HepG2 (cell line): ENCODE data around the gene P4HB. TPM values are rescaled to one million over a fixed set of nuclear protein-coding genes. Genes with fewer than 3 reads are reported as not detected.

Experiments used
- ATAC-seq: fragments of 200-7000 bp; cut with Tn5 transposase; 3 replicates; pipeline ENCODE4 v1.9.1; 2020; ENCODE audit warnings: mild to moderate bottlenecking, moderate library complexity
- BruUV-seq: library from RNA; stranded (reverse); fragments of 400-500 nt; replicated peaks from 2 replicates; lab custom pipeline; 2021; lab: Mats Ljungman, UMichigan
- CTCF ChIA-PET: fragments of 300-600 bp; formaldehyde crosslinking; extraction: SDS; loops from one replicate; lab custom pipeline; 2021; ENCODE audit warnings: low total read pairs, inconsistent platforms, low intra/inter-chr PET ratio; lab: Yijun Ruan, JAX
- POLR2A ChIA-PET: fragments of 350-600 bp; sonication (Branson Sonifier 250); formaldehyde crosslinking; loops from one replicate; lab custom pipeline; 2020; ENCODE audit warnings: antibody characterized with exemption, inconsistent platforms; lab: Yijun Ruan, JAX
- DNase-seq: peaks from one replicate; pipeline ENCODE4 v3.0.0-alpha.2; 2015; ENCODE audit warnings: low spot score
- FAIRE-seq: peaks from 3 replicates; lab custom pipeline; 2011; peaks lifted over from hg19 to GRCh38; lab: Jason Lieb, UNC
- H2AFZ ChIP-seq: one replicate; pipeline ENCODE4 v1.6.1; 2011; ENCODE audit warnings: low read length, inconsistent platforms
- H3K27ac ChIP-seq: fragments of 300-600 bp; 3 replicates; pipeline ENCODE4 v1.8.0; 2011; ENCODE audit warnings: mixed run types, mild to moderate bottlenecking, mixed read lengths, low read length, inconsistent platforms; ENCODE audit not compliant: insufficient read depth; ENCODE audit errors: extremely low read length
- H3K27me3 ChIP-seq, 2 experiments: fragments of 200-600 bp in 1 of 2; 2 replicates in 1 of 2; 3 replicates in 1 of 2; pipeline versions ENCODE4 v1.6.0 to v1.8.0; 2011; ENCODE audit warnings: low read length in 2 of 2, mild to moderate bottlenecking in 2 of 2, moderate library complexity in 2 of 2, inconsistent platforms in 1 of 2; ENCODE audit not compliant: insufficient read depth in 2 of 2, control insufficient read depth in 1 of 2
- H3K36me3 ChIP-seq, 2 experiments: fragments of 200-600 bp in 1 of 2; replicated peaks in 1 of 2; 2 replicates in 1 of 2; 3 replicates in 1 of 2; pipeline versions ENCODE4 v1.5.1 to v1.8.0; 2011; ENCODE audit warnings: low read length in 2 of 2, inconsistent platforms in 1 of 2; ENCODE audit not compliant: insufficient read depth in 2 of 2, control insufficient read depth in 1 of 2
- H3K4me1 ChIP-seq: 2 replicates; pipeline ENCODE4 v1.5.1; 2012; ENCODE audit warnings: low read length, inconsistent platforms; ENCODE audit not compliant: insufficient read depth
- H3K4me2 ChIP-seq: 2 replicates; pipeline ENCODE4 v1.6.0; 2011; ENCODE audit warnings: low read depth, low read length, inconsistent platforms
- H3K4me3 ChIP-seq, 3 experiments: fragments of 200-600 bp in 1 of 3; sonication (generic), shearing (Covaris generic) in 1 of 3; replicated peaks in 1 of 3; 2 replicates each; pipeline ENCODE4 v1.5.1; 2011 to 2016; ENCODE audit warnings: low read length in 3 of 3, inconsistent platforms in 2 of 3, low read depth in 2 of 3, mild to moderate bottlenecking in 2 of 3, control low read depth in 1 of 3, mixed read lengths in 1 of 3; ENCODE audit not compliant: insufficient read depth in 1 of 3
- H3K79me2 ChIP-seq: one replicate; pipeline ENCODE4 v1.6.1; 2011; ENCODE audit warnings: low read length, inconsistent platforms; ENCODE audit not compliant: insufficient read depth
- H3K9ac ChIP-seq: 2 replicates; pipeline ENCODE4 v1.6.0; 2011; ENCODE audit warnings: mild to moderate bottlenecking, low read depth, low read length, inconsistent platforms; ENCODE audit not compliant: insufficient read depth
- H3K9me3 ChIP-seq: 2 replicates; pipeline ENCODE4 v1.5.1; 2012; ENCODE audit warnings: mild to moderate bottlenecking, low read length
- H4K20me1 ChIP-seq: 2 replicates; pipeline ENCODE4 v1.6.0; 2011; ENCODE audit warnings: inconsistent platforms, mild to moderate bottlenecking, low read length, moderate library complexity; ENCODE audit not compliant: insufficient read depth
- CC2D1A ChIP-seq: sonication (generic); formaldehyde crosslinking; IDR thresholded peaks from 2 replicates; pipeline ENCODE4 v1.8.1; 2023; ENCODE audit warnings: mild to moderate bottlenecking, missing genetic modification reagents
- DNMT1 ChIP-seq: sonication (generic); formaldehyde crosslinking; IDR thresholded peaks from 2 replicates; pipeline ENCODE4 v1.5.1; 2020; ENCODE audit warnings: mild to moderate bottlenecking, missing genetic modification reagents
- MEIS2 ChIP-seq: sonication (generic); formaldehyde crosslinking; IDR thresholded peaks from 2 replicates; pipeline ENCODE4 v1.9.0; 2021; ENCODE audit warnings: mild to moderate bottlenecking, missing genetic modification reagents
- NRL ChIP-seq: sonication (generic); formaldehyde crosslinking; IDR thresholded peaks from 2 replicates; pipeline ENCODE4 v1.5.0; 2020; ENCODE audit warnings: missing genetic modification reagents, mild to moderate bottlenecking, moderate library complexity, borderline replicate concordance
- PLRG1 ChIP-seq: fragments of 450-650 bp; conservative IDR thresholded peaks from 2 replicates; pipeline ENCODE4 v1.6.1; 2016
- RBFOX2 ChIP-seq: fragments of 200-400 bp; formaldehyde crosslinking; IDR thresholded peaks from 2 replicates; pipeline ENCODE4 v1.6.1; 2017; ENCODE audit warnings: low read depth, mild to moderate bottlenecking, low read length
- SMC3 ChIP-seq: IDR thresholded peaks from 2 replicates; pipeline ENCODE4 v1.6.1; 2011; ENCODE audit warnings: low read length, improper control_type of control experiment
- STAG1 ChIP-seq: sonication (generic); formaldehyde crosslinking; IDR thresholded peaks from 2 replicates; pipeline ENCODE4 v1.4.0; 2020; ENCODE audit warnings: missing genetic modification reagents
- STAT5B ChIP-seq: sonication (generic); formaldehyde crosslinking; IDR thresholded peaks from 2 replicates; pipeline ENCODE4 v1.4.0; 2020; ENCODE audit warnings: missing genetic modification reagents
- ZBTB34 ChIP-seq: sonication (generic); formaldehyde crosslinking; IDR thresholded peaks from 2 replicates; pipeline ENCODE4 v1.8.0; 2022; ENCODE audit warnings: mild to moderate bottlenecking, missing genetic modification reagents
- ZBTB38 ChIP-seq: sonication (generic); formaldehyde crosslinking; IDR thresholded peaks from 2 replicates; pipeline ENCODE4 v1.5.1; 2020; ENCODE audit warnings: mild to moderate bottlenecking, missing genetic modification reagents
- ZC3H4 ChIP-seq: sonication (generic); formaldehyde crosslinking; IDR thresholded peaks from 2 replicates; pipeline ENCODE4 v1.4.0; 2020; ENCODE audit warnings: missing genetic modification reagents, borderline replicate concordance
- ZNF367 ChIP-seq: sonication (generic); formaldehyde crosslinking; IDR thresholded peaks from 2 replicates; pipeline ENCODE4 v1.4.0; 2020; ENCODE audit warnings: missing genetic modification reagents, borderline replicate concordance
- ZNF580 ChIP-seq: IDR thresholded peaks from 2 replicates; pipeline ENCODE4 v1.6.1; 2016; ENCODE audit warnings: low read depth, borderline replicate concordance
- WGBS: methylation state at CpG from one replicate; pipeline ENCODE4 v1.1.6; 2017; ENCODE audit warnings: low lambda C conversion rate; 5-methylcytosine and 5-hydroxymethylcytosine counted together
- in situ Hi-C: cut with HindIII; loops from 2 replicates; pipeline ENCODE4 v1.10.0; 2017; ENCODE audit warnings: low pct_unique_long_range_greater_than_20kb; ENCODE audit not compliant: extremely low pct_ligation_motif_present
- intact Hi-C: fragments of 100-400 bp; cut with micrococcal nuclease; formaldehyde crosslinking; loops from one replicate; pipeline ENCODE4 v1.10.0; 2022; ENCODE audit not compliant: unreplicated experiment
- polyA plus RNA-seq, 8 experiments: library from polyadenylated mRNA; depleted of rRNA in 3 of 8; stranded (reverse) in 7 of 8; unstranded in 1 of 8; fragments of >200 nt; fragmentation: Illumina TruSeq in 4 of 8; extraction: Trizol in 4 of 8; gene quantifications; 2 replicates each; pipeline versions ENCODE4 v1.2.1 to v1.2.3, GENCODE V29; 2011 to 2016; ENCODE audit warnings: low read depth in 4 of 8, missing spikeins in 1 of 8, mixed read lengths in 1 of 8; ENCODE audit not compliant: insufficient read depth in 1 of 8
- total RNA-seq, 5 experiments: library from RNA; depleted of rRNA; stranded (reverse); fragments of >200 nt; fragmentation: Illumina TruSeq; extraction: Trizol; gene quantifications; 2 replicates each; pipeline ENCODE4 v1.2.3, GENCODE V29; 2016; ENCODE audit warnings: low read depth in 1 of 5
- TF ChIP-seq, protein P1 (sequence below): IDR thresholded peaks from 2 replicates; pipeline ENCODE4 v1.6.1; 2016; ENCODE audit warnings: missing biosample characterization, missing genetic modification reagents, low read depth
- TF ChIP-seq, protein P2 (sequence below): sonication (generic); formaldehyde crosslinking; IDR thresholded peaks from 2 replicates; pipeline ENCODE4 v1.4.0; 2020; ENCODE audit warnings: missing genetic modification reagents, borderline replicate concordance

The P4HB gene
- total and polyA plus RNA-seq, 2 of the 13 experiments (the other 11 are each of a cell fraction or from before 2014, with no cell fraction given): 185 to 782 TPM

DNA sequence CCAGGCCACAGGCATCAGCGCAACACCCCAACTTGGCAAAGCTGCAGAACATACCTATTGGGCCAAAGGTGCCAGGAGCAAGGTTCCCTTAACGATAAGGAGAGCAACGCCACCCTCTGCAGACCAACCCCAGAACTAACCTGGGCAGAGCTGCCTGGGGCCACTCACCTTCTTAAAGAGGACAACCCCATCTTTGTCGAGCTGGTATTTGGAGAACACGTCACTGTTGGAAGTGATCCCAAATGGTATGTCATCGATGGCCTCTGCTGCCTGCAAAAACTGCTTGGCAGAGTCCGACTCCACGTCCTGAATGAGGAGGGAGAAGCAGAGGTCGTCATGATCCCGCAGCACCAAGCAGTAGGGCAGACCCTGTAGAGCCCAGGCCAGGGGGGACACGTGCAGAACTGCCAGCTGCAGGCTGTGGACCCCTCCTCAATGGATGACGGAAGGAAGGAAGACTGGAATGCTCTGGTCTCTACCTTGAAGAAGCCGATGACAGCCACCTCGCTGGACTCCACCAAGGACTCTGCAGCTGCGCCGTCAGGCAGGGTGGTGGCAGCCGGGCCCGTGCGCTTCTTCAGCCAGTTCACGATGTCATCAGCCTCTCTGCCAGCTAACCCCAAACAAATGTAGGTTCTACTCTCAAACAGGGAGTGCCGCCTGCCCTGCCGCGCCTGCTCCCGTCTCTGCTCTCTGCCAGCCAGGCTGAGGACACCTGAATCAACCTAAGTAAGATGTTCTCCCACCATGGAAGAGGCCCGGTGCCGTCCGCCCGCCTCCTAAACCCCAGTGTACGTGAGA is 5.2 kb downstream of the P4HB start:
- in situ Hi-C loops (no loop called here), intact Hi-C loops (no loop called here)
- H3K9ac ChIP-seq: no peak overlapping the region
- H2AFZ ChIP-seq: no peak overlapping the region
- no peak for DNase-seq
- ChIA-PET CTCF (no interaction called here), POLR2A (interaction anchor here (0.6 to 4.3 kb wide), 6 partner anchors 13 to 187 kb away, joined by 3 to 22 read pairs (median 4); partner anchors contain the start of genes MCRIP1 and PPP1R27)
- no TSS peak for BruUV-seq
- peaks cover 32% of the 10 kb centered on the region for H4K20me1 ChIP-seq
- H3K27me3 ChIP-seq: no peaks in the 10 kb centered on the region; a peak in 1 of 5 replicates
- H3K4me2 ChIP-seq: no peak overlapping the region
- H3K4me3 ChIP-seq: no peak overlapping the region
- FAIRE-seq: no peak
- H3K79me2 ChIP-seq: peaks cover 63% of the 10 kb centered on the region
- no peaks in the 10 kb centered on the region for H3K9me3 ChIP-seq
- H3K27ac ChIP-seq: no peak overlapping the region
- H3K36me3 ChIP-seq: peaks cover 47 to 74% of the 10 kb centered on the region in 2 experiments
- 94% methylated on average over 26 of the region's 29 CpGs for WGBS
- peak; percentile 13 for ATAC-seq
- H3K4me1 ChIP-seq: peaks cover 57% of the 10 kb centered on the region
- TF ChIP-seq ZNF580 (CRISPR knock-in tag) (no peak), ZBTB34 (CRISPR knock-in tag) (peak; percentile 41; the same call in 1 of the 2 replicates), ZC3H4 (CRISPR knock-in tag) (0 out of 2 replicates have a peak, but pooled peaks have one; percentile 28), STAT5B (CRISPR knock-in tag) (no peak), PLRG1 (no peak), ZBTB38 (CRISPR knock-in tag) (peak; percentile 72; the same call in 1 of the 2 replicates), DNMT1 (no peak), SMC3 (peak; percentile 18; the same call in 1 of the 2 replicates), STAG1 (CRISPR knock-in tag) (peak; percentile 53), CC2D1A (CRISPR knock-in tag) (no peak), NRL (CRISPR knock-in tag) (0 out of 2 replicates have a peak, but pooled peaks have one; percentile 41), ZNF367 (CRISPR knock-in tag) (no peak), RBFOX2 (peak; percentile 81), MEIS2 (CRISPR knock-in tag) (no peak)
- TF ChIP-seq, protein P1, sequence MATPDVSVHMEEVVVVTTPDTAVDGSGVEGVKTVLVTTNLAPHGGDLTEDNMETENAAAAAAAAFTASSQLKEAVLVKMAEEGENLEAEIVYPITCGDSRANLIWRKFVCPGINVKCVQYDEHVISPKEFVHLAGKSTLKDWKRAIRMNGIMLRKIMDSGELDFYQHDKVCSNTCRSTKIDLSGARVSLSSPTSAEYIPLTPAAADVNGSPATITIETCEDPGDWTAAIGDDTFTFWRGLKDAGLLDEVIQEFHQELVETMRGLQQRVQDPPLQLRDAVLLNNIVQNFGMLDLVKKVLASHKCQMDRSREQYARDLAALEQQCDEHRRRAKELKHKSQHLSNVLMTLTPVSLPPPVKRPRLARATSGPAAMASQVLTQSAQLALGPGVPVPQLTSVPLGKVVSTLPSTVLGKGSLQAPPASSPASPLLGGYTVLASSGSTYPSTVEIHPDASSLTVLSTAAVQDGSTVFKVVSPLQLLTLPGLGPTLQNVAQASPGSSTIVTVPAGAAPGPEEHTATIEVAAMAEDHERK (CRISPR knock-in tag): no peak
- TF ChIP-seq, protein P2, sequence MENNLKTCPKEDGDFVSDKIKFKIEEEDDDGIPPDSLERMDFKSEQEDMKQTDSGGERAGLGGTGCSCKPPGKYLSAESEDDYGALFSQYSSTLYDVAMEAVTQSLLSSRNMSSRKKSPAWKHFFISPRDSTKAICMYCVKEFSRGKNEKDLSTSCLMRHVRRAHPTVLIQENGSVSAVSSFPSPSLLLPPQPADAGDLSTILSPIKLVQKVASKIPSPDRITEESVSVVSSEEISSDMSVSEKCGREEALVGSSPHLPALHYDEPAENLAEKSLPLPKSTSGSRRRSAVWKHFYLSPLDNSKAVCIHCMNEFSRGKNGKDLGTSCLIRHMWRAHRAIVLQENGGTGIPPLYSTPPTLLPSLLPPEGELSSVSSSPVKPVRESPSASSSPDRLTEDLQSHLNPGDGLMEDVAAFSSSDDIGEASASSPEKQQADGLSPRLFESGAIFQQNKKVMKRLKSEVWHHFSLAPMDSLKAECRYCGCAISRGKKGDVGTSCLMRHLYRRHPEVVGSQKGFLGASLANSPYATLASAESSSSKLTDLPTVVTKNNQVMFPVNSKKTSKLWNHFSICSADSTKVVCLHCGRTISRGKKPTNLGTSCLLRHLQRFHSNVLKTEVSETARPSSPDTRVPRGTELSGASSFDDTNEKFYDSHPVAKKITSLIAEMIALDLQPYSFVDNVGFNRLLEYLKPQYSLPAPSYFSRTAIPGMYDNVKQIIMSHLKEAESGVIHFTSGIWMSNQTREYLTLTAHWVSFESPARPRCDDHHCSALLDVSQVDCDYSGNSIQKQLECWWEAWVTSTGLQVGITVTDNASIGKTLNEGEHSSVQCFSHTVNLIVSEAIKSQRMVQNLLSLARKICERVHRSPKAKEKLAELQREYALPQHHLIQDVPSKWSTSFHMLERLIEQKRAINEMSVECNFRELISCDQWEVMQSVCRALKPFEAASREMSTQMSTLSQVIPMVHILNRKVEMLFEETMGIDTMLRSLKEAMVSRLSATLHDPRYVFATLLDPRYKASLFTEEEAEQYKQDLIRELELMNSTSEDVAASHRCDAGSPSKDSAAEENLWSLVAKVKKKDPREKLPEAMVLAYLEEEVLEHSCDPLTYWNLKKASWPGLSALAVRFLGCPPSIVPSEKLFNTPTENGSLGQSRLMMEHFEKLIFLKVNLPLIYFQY (CRISPR knock-in tag): no peak
